ENCODE results near the gene RMDN2.

DNA sequence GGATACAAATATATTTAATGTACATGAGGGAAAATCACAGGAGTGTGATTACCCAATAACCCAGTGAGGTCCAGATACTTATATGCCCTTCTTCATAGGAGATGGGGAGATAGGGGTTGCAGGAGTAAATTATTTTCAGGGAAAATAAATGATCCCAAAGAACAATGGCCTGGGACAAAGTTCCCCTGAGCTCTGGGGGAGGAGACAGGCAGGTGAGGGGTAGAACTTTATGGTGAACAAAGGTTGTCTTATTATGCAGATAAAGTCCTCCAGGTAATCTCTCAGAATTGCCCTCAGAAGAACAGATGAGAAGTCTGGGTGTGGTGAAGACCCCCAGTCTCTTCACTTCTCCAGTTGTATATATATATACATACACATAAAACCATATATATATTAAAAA, 22.1 kb upstream of the RMDN2 start:
- TF ChIP-seq, protein P1, sequence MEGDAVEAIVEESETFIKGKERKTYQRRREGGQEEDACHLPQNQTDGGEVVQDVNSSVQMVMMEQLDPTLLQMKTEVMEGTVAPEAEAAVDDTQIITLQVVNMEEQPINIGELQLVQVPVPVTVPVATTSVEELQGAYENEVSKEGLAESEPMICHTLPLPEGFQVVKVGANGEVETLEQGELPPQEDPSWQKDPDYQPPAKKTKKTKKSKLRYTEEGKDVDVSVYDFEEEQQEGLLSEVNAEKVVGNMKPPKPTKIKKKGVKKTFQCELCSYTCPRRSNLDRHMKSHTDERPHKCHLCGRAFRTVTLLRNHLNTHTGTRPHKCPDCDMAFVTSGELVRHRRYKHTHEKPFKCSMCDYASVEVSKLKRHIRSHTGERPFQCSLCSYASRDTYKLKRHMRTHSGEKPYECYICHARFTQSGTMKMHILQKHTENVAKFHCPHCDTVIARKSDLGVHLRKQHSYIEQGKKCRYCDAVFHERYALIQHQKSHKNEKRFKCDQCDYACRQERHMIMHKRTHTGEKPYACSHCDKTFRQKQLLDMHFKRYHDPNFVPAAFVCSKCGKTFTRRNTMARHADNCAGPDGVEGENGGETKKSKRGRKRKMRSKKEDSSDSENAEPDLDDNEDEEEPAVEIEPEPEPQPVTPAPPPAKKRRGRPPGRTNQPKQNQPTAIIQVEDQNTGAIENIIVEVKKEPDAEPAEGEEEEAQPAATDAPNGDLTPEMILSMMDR (IDR thresholded peaks at IDR 0.05): no peak
- no peak for TF ChIP-seq POLR2A (IDR thresholded peaks at IDR 0.05)

Measured in uterus (tissue), 2 donors.